Loucy (cell line): ENCODE measurements around the gene RFC4.

Source experiments
- EZH2phosphoT487 ChIP-seq: fragments of 200-600 bp; IDR thresholded peaks from 2 replicates; pipeline ENCODE4 v1.6.1; 2018; ENCODE audit warnings: antibody characterized with exemption, mild to moderate bottlenecking, moderate library complexity, borderline replicate concordance
- TF ChIP-seq, protein P1 (sequence below): fragments of 200-600 bp; sonication (generic); conservative IDR thresholded peaks from 2 replicates; pipeline ENCODE4 v1.5.1; 2014; ENCODE audit warnings: mild to moderate bottlenecking, antibody characterized with exemption, low read length

DNA sequence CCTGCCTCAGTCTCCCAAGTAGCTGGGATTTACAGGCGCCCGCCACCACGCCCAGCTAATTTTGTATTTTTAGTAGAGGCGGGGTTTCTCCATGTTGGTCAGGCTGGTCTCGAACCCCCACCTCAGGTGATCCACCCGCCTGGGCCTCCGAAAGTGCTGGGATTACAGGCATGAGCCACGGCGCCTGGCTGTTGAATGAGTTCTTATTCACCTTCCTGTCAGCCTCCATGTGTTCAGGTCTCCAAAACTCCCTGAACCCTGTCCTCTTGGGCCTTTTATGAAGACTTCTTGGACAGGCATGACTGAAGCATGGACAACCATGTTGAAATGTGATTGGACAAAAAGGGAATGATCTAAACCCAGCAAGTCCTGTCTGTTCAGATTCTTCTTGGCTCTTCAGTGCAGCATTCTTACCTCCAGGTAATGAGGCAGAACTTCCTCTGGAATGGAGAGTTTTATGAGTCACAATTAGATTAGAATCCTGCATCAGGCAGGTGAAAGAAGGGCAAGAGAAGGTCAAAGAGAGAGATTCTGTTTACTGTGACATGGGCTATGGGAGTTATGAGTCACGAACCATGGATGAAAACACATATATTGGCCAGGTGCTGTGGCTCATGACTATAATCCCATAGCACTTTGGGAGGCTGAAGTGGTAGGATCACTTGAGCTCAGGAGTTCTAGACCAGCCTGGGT is 46.0 kb downstream of the RFC4 start:
- TF ChIP-seq, protein P1, sequence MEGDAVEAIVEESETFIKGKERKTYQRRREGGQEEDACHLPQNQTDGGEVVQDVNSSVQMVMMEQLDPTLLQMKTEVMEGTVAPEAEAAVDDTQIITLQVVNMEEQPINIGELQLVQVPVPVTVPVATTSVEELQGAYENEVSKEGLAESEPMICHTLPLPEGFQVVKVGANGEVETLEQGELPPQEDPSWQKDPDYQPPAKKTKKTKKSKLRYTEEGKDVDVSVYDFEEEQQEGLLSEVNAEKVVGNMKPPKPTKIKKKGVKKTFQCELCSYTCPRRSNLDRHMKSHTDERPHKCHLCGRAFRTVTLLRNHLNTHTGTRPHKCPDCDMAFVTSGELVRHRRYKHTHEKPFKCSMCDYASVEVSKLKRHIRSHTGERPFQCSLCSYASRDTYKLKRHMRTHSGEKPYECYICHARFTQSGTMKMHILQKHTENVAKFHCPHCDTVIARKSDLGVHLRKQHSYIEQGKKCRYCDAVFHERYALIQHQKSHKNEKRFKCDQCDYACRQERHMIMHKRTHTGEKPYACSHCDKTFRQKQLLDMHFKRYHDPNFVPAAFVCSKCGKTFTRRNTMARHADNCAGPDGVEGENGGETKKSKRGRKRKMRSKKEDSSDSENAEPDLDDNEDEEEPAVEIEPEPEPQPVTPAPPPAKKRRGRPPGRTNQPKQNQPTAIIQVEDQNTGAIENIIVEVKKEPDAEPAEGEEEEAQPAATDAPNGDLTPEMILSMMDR = no peak
- TF ChIP-seq EZH2phosphoT487 = no peak
